NCI-H345 (cell line): ENCODE results near the gene KDM1A.

ENCODE experiments used
- DNase-seq: peaks from one replicate; lab custom pipeline; 2025; lab: John Stamatoyannopoulos, UW

KDM1A gene

DNA sequence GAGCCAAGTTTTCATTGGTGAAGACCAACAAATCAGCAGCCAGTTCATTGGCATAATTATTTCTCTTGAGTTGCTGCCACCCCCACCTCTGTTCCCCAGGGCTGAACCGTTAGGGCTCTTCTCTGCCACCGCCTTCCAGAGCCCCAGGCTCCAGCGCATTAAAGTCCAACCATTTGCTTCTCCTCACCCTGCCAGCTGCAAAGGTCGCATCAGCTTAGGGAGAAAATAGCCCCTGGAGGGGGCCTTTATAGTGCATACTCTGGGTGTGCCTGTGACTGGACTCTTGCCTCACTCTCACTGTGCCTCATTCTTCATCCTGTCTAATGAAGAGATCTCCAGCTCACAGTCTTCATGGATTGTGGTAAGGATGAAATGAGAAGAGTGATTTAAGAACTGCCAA is 50.4 kb downstream of the KDM1A start:
- DNase-seq: no peak

- DNase-seq: no peak
Observed at GRCh38 chr1:23074012-23074411, 54.7 kb downstream of the KDM1A start.

DNA sequence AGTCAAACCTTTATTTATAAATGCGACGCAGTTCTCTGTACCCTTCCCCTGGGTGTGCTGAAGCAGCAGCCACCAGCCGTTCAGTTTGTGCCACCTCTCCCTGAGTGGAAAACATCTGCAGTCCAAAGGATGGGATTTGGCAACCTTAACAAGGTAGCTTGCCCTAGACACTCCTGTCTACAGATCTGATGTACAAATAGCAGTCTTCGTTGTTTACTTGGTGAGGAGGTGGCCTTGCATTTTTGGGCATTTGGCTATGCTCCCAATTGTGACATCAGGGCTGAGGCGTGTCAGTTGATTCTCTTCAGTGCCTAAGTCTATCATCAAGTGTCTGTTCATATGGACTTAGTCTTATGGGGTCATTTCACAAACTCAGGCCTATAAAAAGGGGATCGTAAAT is 59.8 kb downstream of the KDM1A start:
- DNase-seq: no peak

GRCh38 chr1:23080885-23081284 is 61.6 kb downstream of the KDM1A start:
- DNase-seq: no peak

- DNase-seq: no peak
Observed at GRCh38 chr1:23081376-23081775, 62.1 kb downstream of the KDM1A start.

DNA sequence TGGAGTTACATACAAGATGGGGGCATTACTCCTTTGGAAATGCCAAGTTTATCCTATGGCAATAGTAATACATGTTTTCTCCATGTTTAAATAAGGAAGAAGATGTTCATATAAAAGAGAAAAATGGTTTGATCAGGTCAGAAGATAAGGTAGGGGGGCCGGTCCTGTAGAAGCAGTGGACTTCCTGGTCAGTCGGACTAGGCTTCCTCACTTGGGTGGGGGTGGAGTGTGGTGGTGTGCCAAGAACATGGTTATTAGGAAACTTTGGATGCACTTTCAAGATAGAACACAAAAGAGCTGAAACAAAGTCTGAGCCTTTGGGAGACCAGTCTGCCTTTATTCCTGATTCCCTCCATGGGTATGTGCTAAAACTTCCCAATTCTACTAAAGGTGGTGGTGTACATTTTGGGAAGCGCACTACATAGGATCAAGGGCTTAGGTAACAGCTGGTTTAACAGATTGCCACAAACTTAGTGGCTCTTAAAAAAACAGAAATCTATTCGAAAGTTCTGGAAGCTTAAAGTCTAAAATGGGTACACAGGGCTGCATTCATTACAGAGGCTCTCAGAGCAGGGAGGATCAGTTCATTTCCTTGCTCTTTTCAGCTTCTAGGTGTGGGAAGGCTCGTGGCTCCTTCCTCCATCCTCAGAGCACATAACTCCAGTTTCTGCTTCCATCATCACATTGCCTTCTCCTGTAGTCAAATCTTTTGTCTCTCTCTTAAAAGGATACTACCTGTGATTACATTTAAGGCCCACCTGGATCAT is 64.6 kb downstream of the KDM1A start:
- DNase-seq: no peak

- DNase-seq: no peak
Observed at GRCh38 chr1:23084880-23085279, 65.6 kb downstream of the KDM1A start.

- DNase-seq: no peak
Observed at GRCh38 chr1:23085696-23086095, 66.4 kb downstream of the KDM1A start.

GRCh38 chr1:23088027-23088426 is 68.8 kb downstream of the KDM1A start:
- DNase-seq: no peak

DNA sequence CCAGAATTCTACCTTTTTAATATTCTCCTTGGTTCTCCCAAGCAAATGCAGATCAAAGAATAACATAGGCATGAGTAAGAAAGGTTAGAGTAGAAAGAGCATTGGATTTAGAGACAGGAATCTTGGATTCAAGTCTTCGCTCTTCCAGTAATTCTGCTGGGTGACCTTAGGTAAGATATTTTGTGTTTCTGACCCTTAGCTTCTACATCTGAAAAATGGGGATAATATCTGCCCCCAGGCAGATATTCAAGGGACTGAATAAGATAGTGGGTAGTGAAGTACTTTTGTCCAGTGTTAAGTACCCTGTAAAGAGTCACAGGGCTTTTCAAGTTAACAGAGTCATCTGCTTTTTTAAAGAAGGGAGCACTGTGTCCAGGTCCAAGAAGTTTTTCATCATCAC is 70.8 kb downstream of the KDM1A start:
- no peak for DNase-seq

DNA sequence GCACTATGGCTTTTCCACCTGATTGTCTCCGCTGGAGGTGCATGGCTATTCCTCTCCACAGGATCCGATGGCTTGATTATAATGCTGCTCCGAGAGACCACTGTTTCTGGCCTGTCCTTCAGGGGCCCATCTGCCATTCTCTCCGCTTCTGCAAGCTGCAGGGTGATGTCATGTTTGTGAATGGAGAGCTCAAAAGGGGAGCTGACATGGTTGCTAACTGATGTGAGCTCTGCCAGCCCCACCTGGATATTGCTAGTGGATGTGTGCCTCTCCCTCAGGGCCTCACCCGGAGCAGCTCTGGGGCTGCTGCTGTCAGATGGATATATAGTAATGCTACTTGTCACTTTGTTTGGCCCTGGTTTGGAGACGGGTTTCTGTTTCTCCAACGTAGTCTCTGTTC is 72.3 kb downstream of the KDM1A start:
- DNase-seq: no peak

DNA sequence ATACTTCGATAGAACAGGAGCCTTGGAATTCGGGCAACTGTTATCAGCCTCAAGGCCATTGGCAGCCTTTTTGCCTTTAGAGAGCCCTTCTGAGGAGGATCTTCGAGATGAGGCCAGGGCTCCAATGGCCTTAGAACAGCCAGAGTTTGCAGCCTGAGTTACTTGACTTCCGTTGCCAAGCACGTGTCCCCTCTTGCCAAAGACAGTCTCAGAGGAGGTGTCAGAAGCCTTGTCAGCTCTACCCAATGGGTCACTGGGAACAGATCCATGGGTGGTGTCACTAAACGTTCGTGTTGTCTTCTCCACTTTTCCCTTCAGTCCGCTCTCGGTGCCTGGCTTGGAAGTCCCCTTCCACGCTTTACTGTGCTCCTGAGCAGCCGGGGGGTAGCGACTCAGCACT is 73.2 kb downstream of the KDM1A start:
- DNase-seq: no peak

DNA sequence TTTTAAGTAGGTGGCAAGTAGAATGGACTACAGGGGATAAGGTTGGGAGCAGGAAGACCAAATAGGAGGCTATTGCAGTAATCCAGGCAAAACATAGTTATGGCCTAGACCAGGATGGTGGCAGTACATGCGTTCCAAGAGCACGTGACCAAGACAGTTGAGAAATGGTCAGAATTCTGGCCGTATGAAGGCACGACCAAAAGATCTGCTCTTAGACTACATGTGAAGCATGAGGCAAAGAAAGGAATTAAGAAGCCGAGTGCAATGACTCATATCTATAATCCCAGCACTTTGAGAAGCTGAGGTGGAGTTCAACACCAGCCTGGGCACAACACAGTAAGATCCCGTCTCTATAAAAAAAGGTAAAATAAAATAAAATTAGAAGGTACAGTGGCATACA is 78.0 kb downstream of the KDM1A start:
- DNase-seq: no peak

GRCh38 chr1:23098463-23099170 is 79.3 kb downstream of the KDM1A start:
- peak; percentile 74 for DNase-seq

DNA sequence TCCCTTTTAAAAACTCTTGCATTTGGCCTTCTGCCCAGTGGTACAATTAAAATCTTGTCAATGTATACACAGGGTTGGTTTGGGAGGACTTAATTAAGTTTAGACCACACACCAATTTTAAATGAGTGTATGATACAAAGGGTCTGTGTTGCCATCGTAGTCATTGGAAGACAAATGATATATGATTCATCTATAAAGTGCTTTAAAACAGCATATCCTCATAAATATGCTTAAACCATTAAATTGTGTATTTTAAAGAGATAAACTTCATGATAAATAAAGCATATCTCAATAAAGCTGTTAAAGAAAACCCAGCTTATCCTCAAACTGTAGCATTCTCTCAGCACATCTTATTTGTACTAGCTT is 79.9 kb downstream of the KDM1A start:
- no peak for DNase-seq

DNA sequence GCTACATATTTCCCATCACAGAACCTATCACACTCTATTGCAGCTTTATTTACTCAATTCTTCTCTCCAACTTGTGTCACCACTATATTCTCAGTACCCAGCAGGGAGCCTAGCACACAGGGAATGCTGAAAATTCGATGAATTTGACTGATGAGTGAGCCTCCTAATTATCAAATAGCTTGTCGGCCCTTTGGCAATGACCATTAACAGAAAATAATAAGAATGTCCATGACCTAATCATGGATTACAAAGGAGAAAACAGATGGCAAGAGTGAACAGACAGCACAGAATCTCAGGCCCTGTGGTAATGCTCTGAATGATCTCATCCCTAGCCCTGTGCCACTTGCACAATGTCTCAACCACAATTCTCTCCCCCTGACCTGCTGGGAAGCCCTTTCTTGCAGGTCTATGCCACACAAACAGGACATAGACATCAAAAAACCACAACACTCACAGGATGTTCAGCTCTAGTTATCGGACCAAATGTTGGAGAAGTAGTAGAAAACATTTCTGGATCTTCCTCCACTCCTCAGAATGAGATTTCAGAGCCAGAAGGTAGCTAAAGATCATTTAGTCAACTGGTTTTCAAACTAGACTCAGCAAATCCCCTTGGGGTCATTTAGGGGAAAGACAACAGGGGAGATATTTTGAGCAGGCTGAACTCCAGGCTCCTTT is 80.9 kb downstream of the KDM1A start:
- no peak for DNase-seq

DNA sequence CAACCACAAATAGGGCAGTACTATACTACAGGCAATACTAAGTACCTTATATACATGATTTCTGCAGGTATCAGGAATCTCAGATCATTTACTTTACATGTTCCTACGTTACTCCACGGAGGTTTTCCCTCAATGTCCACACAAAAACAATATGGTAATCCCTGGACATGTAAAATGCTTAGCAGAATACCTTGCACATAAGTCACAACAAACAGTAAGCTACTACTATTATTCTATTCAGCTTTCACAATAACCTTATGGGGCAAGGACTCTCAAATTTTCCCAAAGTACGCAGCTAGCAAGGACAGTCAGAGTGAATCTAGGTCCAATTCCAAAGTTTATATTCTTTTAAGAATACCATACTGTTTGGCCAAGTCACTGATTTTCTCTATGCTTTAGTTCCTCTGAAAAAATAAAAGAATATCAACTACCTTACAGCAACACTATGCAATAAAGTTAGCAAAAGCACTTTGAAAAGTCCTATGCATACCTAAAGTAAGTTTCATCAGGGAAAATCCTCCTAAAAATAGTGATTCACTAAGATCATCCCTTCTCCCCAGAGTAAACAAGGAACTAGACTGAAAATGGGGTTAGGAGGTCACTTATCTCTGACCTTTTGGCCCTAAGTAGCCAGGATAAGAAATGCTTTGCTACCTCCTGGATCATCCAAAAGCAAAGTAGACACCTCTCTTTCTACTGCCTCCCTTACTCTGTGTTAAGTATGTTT is 82.0 kb downstream of the KDM1A start:
- no peak for DNase-seq

- no peak for DNase-seq
Observed at GRCh38 chr1:23101887-23102286, 82.6 kb downstream of the KDM1A start.

- no peak for DNase-seq
Observed at GRCh38 chr1:23102289-23102688, 83.0 kb downstream of the KDM1A start.

- DNase-seq: no peak
Observed at GRCh38 chr1:23103001-23103889, 84.0 kb downstream of the KDM1A start.

DNA sequence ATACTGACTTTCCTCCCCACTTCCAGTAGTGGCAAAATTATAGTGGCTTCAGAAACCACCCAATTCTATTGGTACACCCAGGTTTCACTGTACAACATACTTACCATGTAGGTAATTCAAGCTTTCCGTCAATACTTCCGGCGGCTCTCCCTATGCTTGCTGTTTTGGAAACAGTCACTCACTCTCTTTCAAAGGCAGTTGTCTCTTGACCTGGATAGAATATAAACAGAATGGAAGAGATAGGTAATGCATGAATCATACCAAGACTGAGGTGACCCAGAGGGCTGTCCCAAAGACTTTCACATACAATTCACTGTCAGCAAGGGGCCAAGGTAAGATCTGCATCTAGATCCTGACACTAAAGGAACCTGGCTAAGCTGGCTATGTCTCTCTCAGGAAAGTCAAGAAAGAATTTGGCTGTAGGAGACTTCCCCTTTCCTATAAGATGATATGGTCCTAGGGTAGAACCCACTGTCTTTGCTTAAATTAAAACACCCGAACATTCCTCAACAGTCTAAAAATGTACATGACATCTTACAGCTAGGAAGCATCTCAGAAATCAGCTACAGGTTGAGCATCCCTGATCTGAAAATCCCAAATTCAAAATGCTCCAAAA is 89.8 kb downstream of the KDM1A start:
- no peak for DNase-seq
